GM12891 (cell line): Measurements from ENCODE around the gene EFHC2.

Experiments
- PAX5 ChIP-seq: IDR thresholded peaks from 2 replicates; pipeline ENCODE4 v1.6.1; 2011; ENCODE audit warnings: low read length, moderate library complexity, mild to moderate bottlenecking; ENCODE audit not compliant: insufficient read depth, severe bottlenecking
- POLR2A ChIP-seq: IDR thresholded peaks from 2 replicates; pipeline ENCODE4 v1.6.1; 2011; ENCODE audit warnings: low read depth, low read length, control low read depth
- POLR2AphosphoS5 ChIP-seq: IDR thresholded peaks from 2 replicates; pipeline ENCODE4 v1.6.1; 2011; ENCODE audit warnings: low read depth, low read length, control low read depth
- POU2F2 ChIP-seq: IDR thresholded peaks from 2 replicates; pipeline ENCODE4 v1.6.1; 2011; ENCODE audit warnings: low read depth, mild to moderate bottlenecking, control low read depth, low read length, moderate library complexity
- SPI1 ChIP-seq: IDR thresholded peaks from 2 replicates; pipeline ENCODE4 v1.6.1; 2011; ENCODE audit warnings: low read depth, low read length, control low read depth
- TAF1 ChIP-seq: IDR thresholded peaks from 2 replicates; pipeline ENCODE4 v1.6.1; 2011; ENCODE audit warnings: low read depth, low read length, control low read depth

DNA sequence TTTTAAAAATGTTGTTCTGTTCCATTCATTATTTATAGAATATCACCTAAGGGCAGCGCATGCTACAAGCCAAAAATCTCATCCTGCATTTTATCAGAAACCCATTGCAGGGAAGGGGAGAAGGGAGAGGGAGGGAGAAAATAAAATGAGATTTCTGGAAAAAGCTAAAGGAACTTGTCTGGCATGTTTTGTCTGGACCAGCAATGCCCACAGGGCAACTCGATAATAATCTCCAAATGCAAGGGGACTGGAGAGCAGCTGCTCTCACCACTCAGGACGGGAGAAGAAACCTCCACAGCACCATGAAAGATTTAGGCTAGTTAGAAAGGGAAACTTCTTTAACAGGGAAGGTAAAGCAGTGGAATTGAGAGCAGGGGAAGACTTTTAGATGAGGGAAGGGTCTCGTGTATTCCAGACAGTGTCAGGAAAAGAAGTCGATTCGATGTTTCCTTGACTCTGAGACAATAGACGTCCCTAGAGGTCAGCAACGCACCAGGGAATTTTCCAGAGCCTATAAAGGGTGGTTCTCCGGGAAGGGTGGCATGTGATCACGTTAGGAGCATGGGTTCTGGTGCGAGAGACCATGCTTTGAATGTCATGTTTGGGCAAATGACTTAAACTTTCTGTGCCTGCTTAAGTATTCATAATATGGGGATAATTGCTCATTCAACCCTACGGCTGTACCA, 238.1 kb downstream of the EFHC2 start:
- no peak for TF ChIP-seq TAF1
- no peak for TF ChIP-seq POU2F2
- no peak for TF ChIP-seq POLR2AphosphoS5
- TF ChIP-seq POLR2A: no peak
- TF ChIP-seq PAX5: no peak
- no peak for TF ChIP-seq SPI1
